K562 (cell line): Measurements from ENCODE around the gene CELSR1. TPM values are rescaled to one million over a fixed set of nuclear protein-coding genes. Genes with fewer than 3 reads are reported as not detected.

Experiments
- ATAC-seq: fragments of 200-7000 bp; cut with Tn5 transposase; 3 replicates; pipeline ENCODE4 v1.9.1; 2020; ENCODE audit warnings: moderate library complexity
- BruUV-seq: library from RNA; stranded (reverse); fragments of 400-500 nt; replicated peaks from 2 replicates; lab custom pipeline; 2021; lab: Mats Ljungman, UMichigan
- CTCF ChIA-PET: fragments of 300-600 bp; formaldehyde crosslinking; extraction: SDS; loops from one replicate; lab custom pipeline; 2021; ENCODE audit warnings: low intra/inter-chr PET ratio; lab: Yijun Ruan, JAX
- POLR2A ChIA-PET: fragments of 300-600, 350-650 bp; sonication (Branson Sonifier 250); formaldehyde crosslinking; extraction: SDS; loops from one replicate; lab custom pipeline; 2021; ENCODE audit warnings: antibody characterized with exemption, inconsistent platforms; lab: Yijun Ruan, JAX
- DNase-seq, 4 experiments: peaks; one replicate each; pipeline versions ENCODE4 v3.0.0 to v3.0.0-alpha.2; 2011 to 2018; ENCODE audit warnings: low spot score in 3 of 4, mixed read lengths in 3 of 4; ENCODE audit errors: extremely low read depth in 1 of 4
- FAIRE-seq: peaks from 2 replicates; lab custom pipeline; 2011; peaks lifted over from hg19 to GRCh38; lab: Jason Lieb, UNC
- H2AFZ ChIP-seq: 2 replicates; pipeline ENCODE4 v1.6.0; 2011; ENCODE audit warnings: low read depth, low read length, control low read depth, inconsistent platforms
- H3K27ac ChIP-seq: fragments of 200-600 bp; 3 replicates; pipeline ENCODE4 v1.8.0; 2011; ENCODE audit warnings: low read depth, mild to moderate bottlenecking, control low read depth, inconsistent platforms, low read length, moderate library complexity, mixed read lengths; ENCODE audit errors: extremely low read depth
- H3K27me3 ChIP-seq, 2 experiments: fragments of 300-600 bp in 1 of 2; 2 replicates in 1 of 2; 3 replicates in 1 of 2; pipeline versions ENCODE4 v1.6.0 to v1.8.0; 2011; ENCODE audit warnings: inconsistent platforms in 2 of 2, low read length in 2 of 2, mild to moderate bottlenecking in 1 of 2, mixed read lengths in 1 of 2, moderate library complexity in 1 of 2; ENCODE audit not compliant: control insufficient read depth in 2 of 2, insufficient read depth in 2 of 2
- H3K36me3 ChIP-seq: fragments of 300-600 bp; 3 replicates; pipeline ENCODE4 v1.8.0; 2011; ENCODE audit warnings: mild to moderate bottlenecking, low read length, inconsistent platforms; ENCODE audit not compliant: control insufficient read depth, insufficient read depth
- H3K4me1 ChIP-seq, 2 experiments: fragments of 200-600 bp in 1 of 2; replicated peaks in 1 of 2; 2 replicates in 1 of 2; 3 replicates in 1 of 2; pipeline versions ENCODE4 v1.5.1 to v1.8.0; 2011; ENCODE audit warnings: inconsistent platforms in 2 of 2, low read length in 2 of 2, mild to moderate bottlenecking in 1 of 2, mixed read lengths in 1 of 2, moderate library complexity in 1 of 2; ENCODE audit not compliant: control insufficient read depth in 2 of 2, insufficient read depth in 2 of 2
- H3K4me2 ChIP-seq: 2 replicates; pipeline ENCODE4 v1.6.1; 2011; ENCODE audit warnings: low read length, control low read depth, inconsistent platforms, mixed read lengths; ENCODE audit not compliant: insufficient read depth
- H3K4me3 ChIP-seq: fragments of 200-600 bp; sonication (generic), shearing (Covaris generic); 2 replicates; pipeline ENCODE4 v1.5.1; 2016; ENCODE audit warnings: control low read depth, inconsistent platforms
- H3K79me2 ChIP-seq: fragments of 200-600 bp; 3 replicates; pipeline ENCODE4 v1.8.0; 2011; ENCODE audit warnings: low read length, inconsistent platforms; ENCODE audit not compliant: control insufficient read depth, insufficient read depth
- H3K9ac ChIP-seq, 2 experiments: 2 replicates each; pipeline versions ENCODE4 v1.6.0 to v1.6.1; 2011; ENCODE audit warnings: low read depth in 2 of 2, low read length in 2 of 2, control low read depth in 1 of 2, inconsistent platforms in 1 of 2, mild to moderate bottlenecking in 1 of 2, mixed read lengths in 1 of 2; ENCODE audit not compliant: insufficient read depth in 1 of 2
- H3K9me1 ChIP-seq: one replicate; pipeline ENCODE4 v1.6.0; 2011; ENCODE audit warnings: inconsistent platforms, mild to moderate bottlenecking, low read length, moderate library complexity; ENCODE audit not compliant: control insufficient read depth, insufficient read depth
- H3K9me3 ChIP-seq: replicated peaks from 2 replicates; pipeline ENCODE4 v1.5.1; 2011; ENCODE audit warnings: low read depth, low read length, inconsistent platforms; ENCODE audit not compliant: control insufficient read depth, insufficient read depth
- H4K20me1 ChIP-seq: replicated peaks from 2 replicates; pipeline ENCODE4 v1.6.1; 2011; ENCODE audit warnings: low read length, inconsistent platforms, mixed read lengths; ENCODE audit not compliant: control insufficient read depth, insufficient read depth
- HIVEP1 ChIP-seq: fragments of 250-450 bp; sonication (Bioruptor Pico); IDR thresholded peaks from 2 replicates; pipeline ENCODE4 v1.4.0; 2020; ENCODE audit warnings: mild to moderate bottlenecking
- NUFIP1 ChIP-seq: fragments of 450-650 bp; IDR thresholded peaks from 2 replicates; pipeline ENCODE4 v1.6.1; 2018; ENCODE audit not compliant: partially characterized antibody
- RBBP5 ChIP-seq: fragments of 200-600 bp; sonication (generic); IDR thresholded peaks from 2 replicates; pipeline ENCODE4 v1.6.1; 2012; ENCODE audit warnings: borderline replicate concordance, mild to moderate bottlenecking, low read length, control low read depth, inconsistent platforms; ENCODE audit not compliant: insufficient read depth, poor library complexity, severe bottlenecking
- ZNF184 ChIP-seq: sonication (generic); formaldehyde crosslinking; IDR thresholded peaks from 2 replicates; pipeline ENCODE4 v1.5.0; 2020; ENCODE audit warnings: missing genetic modification reagents
- WGBS: fragments of 100-300 bp; shearing (Covaris generic); methylation state at CpG from one replicate; pipeline ENCODE4 v1.1.6; 2016; ENCODE audit warnings: low coverage, mixed read lengths; ENCODE audit not compliant: insufficient coverage; ENCODE audit errors: missing lambda C conversion rate; 5-methylcytosine and 5-hydroxymethylcytosine counted together
- in situ Hi-C: fragments of 300-500 bp; cut with MboI; formaldehyde crosslinking; loops from 4 replicates; pipeline ENCODE4 v1.15.0; 2018; ENCODE audit warnings: inconsistent platforms, mixed read lengths
- intact Hi-C: fragments of 100-400 bp; cut with micrococcal nuclease; formaldehyde crosslinking; loops from 2 replicates; pipeline ENCODE4 v1.14.2; 2022
- polyA plus RNA-seq, 8 experiments: library from polyadenylated mRNA; depleted of rRNA in 4 of 8; stranded (reverse) in 5 of 8; unstranded in 3 of 8; fragments of >200 nt; fragmentation: Nextera tagmentation in 2 of 8; fragmentation: Illumina TruSeq in 1 of 8; extraction: Ambion mirVana in 2 of 8; extraction: Trizol in 1 of 8; gene quantifications; 2 replicates each; pipeline versions ENCODE4 v1.2.1 to v1.2.3, GENCODE V29; 2011 to 2014; ENCODE audit warnings: inconsistent platforms in 1 of 8, missing spikeins in 1 of 8
- total RNA-seq, 7 experiments: library from RNA; depleted of rRNA in 6 of 7; stranded (reverse); fragments of >200 nt in 6 of 7; fragmentation: Illumina TruSeq in 2 of 7; extraction: Trizol in 2 of 7; gene quantifications; 2 replicates each; pipeline versions ENCODE4 v1.2.1 to v1.2.3, GENCODE V29; 2011 to 2021; ENCODE audit warnings: low replicate concordance in 1 of 7
- TF ChIP-seq, protein P1 (sequence below), 3 experiments: fragments of 200-800 bp in 1 of 3; sonication (Bioruptor generic) in 1 of 3; sonication (generic) in 1 of 3; formaldehyde crosslinking in 1 of 3; IDR thresholded peaks; 2 replicates each; pipeline versions ENCODE4 v1.6.1 to v1.8.0; 2016 to 2022; ENCODE audit warnings: mild to moderate bottlenecking in 2 of 3, missing compliant biosample characterization in 2 of 3, missing genetic modification characterization in 2 of 3, missing genetic modification reagents in 1 of 3

Gene CELSR1
- total and polyA plus RNA-seq, 9 of the 15 experiments (the other 6 are each of a cell fraction or from before 2014, with no cell fraction given), result under 0.01 to 0.09 TPM; not detected in 7

GRCh38 chr22:46433318-46433717 lies 104.1 kb downstream of the CELSR1 start:
- intact Hi-C loops (no loop called here), in situ Hi-C loops (no loop called here)
- POLR2A ChIA-PET, result interaction anchor here (1.5 kb wide), 1 partner anchor 74 kb away, joined by 4 read pairs; no protein-coding TSS in a partner anchor

More at GRCh38 chr22:46433318-46433717, 104.1 kb downstream of the CELSR1 start:
- no peak overlapping the region for H3K9ac ChIP-seq
- no peaks in the 10 kb centered on the region for H4K20me1 ChIP-seq
- no peak for TF ChIP-seq NUFIP1
- no peak for TF ChIP-seq HIVEP1 (CRISPR knock-in tag)
- TF ChIP-seq, protein P1, sequence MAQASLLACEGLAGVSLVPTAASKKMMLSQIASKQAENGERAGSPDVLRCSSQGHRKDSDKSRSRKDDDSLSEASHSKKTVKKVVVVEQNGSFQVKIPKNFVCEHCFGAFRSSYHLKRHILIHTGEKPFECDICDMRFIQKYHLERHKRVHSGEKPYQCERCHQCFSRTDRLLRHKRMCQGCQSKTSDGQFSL (CRISPR knock-in tag; IDR thresholded peaks at IDR 0.05), result no peak
- TF ChIP-seq, protein P1 (tag; IDR thresholded peaks at IDR 0.05), result no peak
- no peak for TF ChIP-seq RBBP5
- TF ChIP-seq ZNF184, result no peak
- WGBS, result 4% methylated on average over 5 of the region's 16 CpGs
- H3K79me2 ChIP-seq, result no peaks in the 10 kb centered on the region
- H3K27ac ChIP-seq, result no peak overlapping the region
- BruUV-seq, result no TSS peak
- H3K4me2 ChIP-seq, result no peak overlapping the region
- ATAC-seq (no peak), FAIRE-seq (no peak), DNase-seq (no peak)
- H3K4me3 ChIP-seq, result no peak overlapping the region
- no peaks in the 10 kb centered on the region for H3K9me3 ChIP-seq
- no peaks in the 10 kb centered on the region for H3K36me3 ChIP-seq
- no peak overlapping the region for H2AFZ ChIP-seq
- peaks cover 0 to 5% of the 10 kb centered on the region in 2 experiments; a peak in 2 of 5 replicates for H3K4me1 ChIP-seq
- no peaks in the 10 kb centered on the region for H3K9me1 ChIP-seq
- peaks cover 15 to 86% of the 10 kb centered on the region in 2 experiments; a peak in 4 of 5 replicates for H3K27me3 ChIP-seq
- CTCF ChIA-PET, result no interaction called here
